ENCODE measurements around the gene NFIC.

The NFIC gene

DNA sequence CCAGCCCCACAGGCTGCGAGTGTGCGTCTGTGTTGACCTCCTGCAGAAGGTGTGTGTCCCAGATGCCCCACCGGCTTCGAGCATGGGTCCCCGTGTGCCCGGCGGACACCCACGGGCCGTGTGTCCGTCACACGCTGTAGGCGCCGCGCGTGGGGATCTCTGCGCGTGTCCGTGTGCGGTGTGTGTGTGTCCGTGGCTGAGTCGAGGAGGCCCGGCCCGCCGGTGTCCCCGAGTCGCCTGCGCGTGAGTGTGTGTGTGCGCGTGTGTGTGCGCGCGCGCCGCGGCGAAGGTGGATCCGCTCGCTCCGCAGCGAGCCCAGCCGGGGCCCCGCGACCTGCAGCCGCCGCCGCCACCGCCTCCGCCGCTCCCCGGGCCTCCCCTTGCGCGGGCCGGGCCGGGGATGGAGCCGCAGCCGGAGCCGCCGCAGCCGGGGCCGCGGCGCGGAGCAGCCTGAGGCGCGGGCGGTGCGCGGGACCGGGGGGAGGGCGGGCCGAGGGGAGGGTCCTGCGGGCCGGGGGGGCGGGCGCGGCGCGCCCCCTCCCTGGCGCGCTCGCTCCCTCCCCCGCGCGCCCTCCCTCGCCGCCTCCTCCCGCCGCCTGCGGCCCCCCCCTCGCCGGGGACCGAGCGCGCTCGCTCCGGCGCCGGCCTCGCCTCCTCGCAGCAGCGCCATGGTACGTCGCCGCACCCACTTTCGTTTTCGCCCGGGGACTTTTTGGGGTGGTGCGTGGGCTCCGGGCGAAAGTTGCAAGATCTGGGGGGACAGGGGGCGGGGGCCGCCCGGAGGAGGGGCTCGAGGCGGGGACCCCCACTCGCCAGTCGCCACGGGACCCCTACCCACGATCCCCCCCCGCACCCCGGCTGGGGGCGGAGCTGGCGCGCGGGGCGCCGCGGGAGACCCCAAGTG is 7.1 kb upstream of the NFIC start:
- Histone ChIP-seq H3K9me3 (ENCODE audit: insufficient read depth, low read depth, low read length) (no peaks in the 10 kb centered on the region), H3F3A (ENCODE audit: low read depth) (peaks cover 8% of the 10 kb centered on the region), H3K4me1 (ENCODE audit: insufficient read depth, low read length, poor library complexity, severe bottlenecking) (peaks cover 36% of the 10 kb centered on the region), H3K79me2 (ENCODE audit: insufficient read depth, low read length) (peaks cover 50% of the 10 kb centered on the region), H3K4me2 (ENCODE audit: low read depth, low read length, poor library complexity, severe bottlenecking) (peak overlapping the region; percentile 83), H3K4me3 (ENCODE audit: low read length, poor library complexity, severe bottlenecking) (peak overlapping the region; percentile 89), H3K9ac (ENCODE audit: low read depth, low read length, poor library complexity, severe bottlenecking) (peak overlapping the region; percentile 90), H4K20me1 (ENCODE audit: insufficient read depth, low read length, poor library complexity, severe bottlenecking) (peaks cover 14% of the 10 kb centered on the region), H3K9me2 (replicated peaks; ENCODE audit: low read depth, low read length) (no peaks in the 10 kb centered on the region), H2AFZ (ENCODE audit: low read length) (peak overlapping the region; percentile 69), H3K36me3 (ENCODE audit: insufficient read depth, low read length) (no peaks in the 10 kb centered on the region), H3K27me3 (ENCODE audit: insufficient read depth, low read length, poor library complexity, severe bottlenecking) (no peaks in the 10 kb centered on the region)
- no peak for TF ChIP-seq EZH2phosphoT487 (IDR thresholded peaks at IDR 0.05; ENCODE audit: borderline replicate concordance)
- TF ChIP-seq, protein P1, sequence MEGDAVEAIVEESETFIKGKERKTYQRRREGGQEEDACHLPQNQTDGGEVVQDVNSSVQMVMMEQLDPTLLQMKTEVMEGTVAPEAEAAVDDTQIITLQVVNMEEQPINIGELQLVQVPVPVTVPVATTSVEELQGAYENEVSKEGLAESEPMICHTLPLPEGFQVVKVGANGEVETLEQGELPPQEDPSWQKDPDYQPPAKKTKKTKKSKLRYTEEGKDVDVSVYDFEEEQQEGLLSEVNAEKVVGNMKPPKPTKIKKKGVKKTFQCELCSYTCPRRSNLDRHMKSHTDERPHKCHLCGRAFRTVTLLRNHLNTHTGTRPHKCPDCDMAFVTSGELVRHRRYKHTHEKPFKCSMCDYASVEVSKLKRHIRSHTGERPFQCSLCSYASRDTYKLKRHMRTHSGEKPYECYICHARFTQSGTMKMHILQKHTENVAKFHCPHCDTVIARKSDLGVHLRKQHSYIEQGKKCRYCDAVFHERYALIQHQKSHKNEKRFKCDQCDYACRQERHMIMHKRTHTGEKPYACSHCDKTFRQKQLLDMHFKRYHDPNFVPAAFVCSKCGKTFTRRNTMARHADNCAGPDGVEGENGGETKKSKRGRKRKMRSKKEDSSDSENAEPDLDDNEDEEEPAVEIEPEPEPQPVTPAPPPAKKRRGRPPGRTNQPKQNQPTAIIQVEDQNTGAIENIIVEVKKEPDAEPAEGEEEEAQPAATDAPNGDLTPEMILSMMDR (conservative IDR thresholded peaks at IDR 0.05; ENCODE audit: low read length) = no peak

GRCh38 chr19:3359919-3360420 is 6.4 kb upstream of the NFIC start:
- Histone ChIP-seq H3K9ac (ENCODE audit: low read depth, low read length, poor library complexity, severe bottlenecking) (peak overlapping the region; percentile 90), H3K27me3 (ENCODE audit: insufficient read depth, low read length, poor library complexity, severe bottlenecking) (no peaks in the 10 kb centered on the region), H3K9me3 (ENCODE audit: insufficient read depth, low read depth, low read length) (no peaks in the 10 kb centered on the region), H3K79me2 (ENCODE audit: insufficient read depth, low read length) (peaks cover 57% of the 10 kb centered on the region), H3K4me2 (ENCODE audit: low read depth, low read length, poor library complexity, severe bottlenecking) (peak overlapping the region; percentile 89), H3F3A (ENCODE audit: low read depth) (peaks cover 6% of the 10 kb centered on the region; the same call in 1 of the 2 replicates), H3K4me3 (ENCODE audit: low read length, poor library complexity, severe bottlenecking) (peak overlapping the region; percentile 93), H3K4me1 (ENCODE audit: insufficient read depth, low read length, poor library complexity, severe bottlenecking) (peaks cover 38% of the 10 kb centered on the region), H3K36me3 (ENCODE audit: insufficient read depth, low read length) (no peaks in the 10 kb centered on the region), H4K20me1 (ENCODE audit: insufficient read depth, low read length, poor library complexity, severe bottlenecking) (peaks cover 17% of the 10 kb centered on the region), H3K9me2 (replicated peaks; ENCODE audit: low read depth, low read length) (no peaks in the 10 kb centered on the region), H2AFZ (ENCODE audit: low read length) (peak overlapping the region; percentile 69; the same call in 1 of the 2 replicates)
- TF ChIP-seq, protein P1 (conservative IDR thresholded peaks at IDR 0.05; ENCODE audit: low read length) = no peak
- no peak for TF ChIP-seq EZH2phosphoT487 (IDR thresholded peaks at IDR 0.05; ENCODE audit: borderline replicate concordance)

DNA sequence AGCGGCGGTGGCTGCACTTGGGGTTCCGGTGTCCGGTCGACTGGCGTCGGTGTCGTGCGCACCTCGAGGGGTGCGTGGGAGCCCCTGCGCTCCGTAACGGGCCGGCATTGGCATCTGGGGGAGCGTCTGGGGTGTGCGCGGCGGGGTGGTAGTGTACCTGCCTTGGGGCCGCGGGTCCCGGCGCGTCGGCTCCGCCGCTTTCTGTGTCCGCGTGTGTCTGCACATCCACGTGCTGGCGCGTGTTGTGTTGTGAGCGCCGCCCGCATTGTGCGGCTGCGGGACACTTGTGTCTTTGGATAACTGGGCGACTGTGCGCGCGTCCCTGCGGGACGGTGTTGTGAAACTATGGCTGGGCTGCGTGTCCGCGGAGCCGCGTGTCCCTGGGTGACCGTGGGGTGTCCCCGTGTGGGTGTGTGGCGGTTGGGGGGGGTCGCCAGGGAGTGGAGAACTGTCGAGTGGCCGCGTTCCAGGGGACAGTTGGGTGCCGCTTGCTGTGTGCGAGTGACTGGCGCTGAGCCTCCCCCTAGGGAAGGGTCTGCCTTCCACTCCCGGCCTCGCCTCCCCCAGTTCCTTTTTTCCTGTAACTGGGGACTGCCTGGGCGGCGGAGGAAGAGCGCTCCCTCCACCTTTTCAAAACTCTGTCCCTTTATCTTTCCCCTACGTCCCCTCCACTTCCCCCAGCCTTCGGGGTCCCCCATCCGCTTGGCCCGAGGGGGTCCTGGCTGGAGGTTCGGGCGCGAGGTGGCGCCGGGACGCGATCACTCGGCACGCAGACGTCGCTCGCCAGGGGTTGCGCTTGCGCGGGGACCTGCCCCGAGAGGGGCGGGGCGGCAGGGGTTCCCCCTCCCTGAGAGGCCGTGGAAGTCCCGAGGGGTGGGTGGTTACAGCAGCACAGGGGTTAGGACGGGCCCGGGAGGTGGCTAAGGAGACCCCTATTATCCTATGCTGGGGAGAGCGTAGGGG is 5.7 kb upstream of the NFIC start:
- H3K9me3 ChIP-seq (ENCODE audit: insufficient read depth, low read depth, low read length) = no peaks in the 10 kb centered on the region
- H3K9me2 ChIP-seq (replicated peaks; ENCODE audit: low read depth, low read length) = no peaks in the 10 kb centered on the region
- peak overlapping the region; percentile 69; the same call in 1 of the 2 replicates for H2AFZ ChIP-seq (ENCODE audit: low read length)
- no peak for TF ChIP-seq EZH2phosphoT487 (IDR thresholded peaks at IDR 0.05; ENCODE audit: borderline replicate concordance)
- TF ChIP-seq, protein P1 (conservative IDR thresholded peaks at IDR 0.05; ENCODE audit: low read length) = no peak
- H3K4me1 ChIP-seq (ENCODE audit: insufficient read depth, low read length, poor library complexity, severe bottlenecking) = peaks cover 45% of the 10 kb centered on the region
- H4K20me1 ChIP-seq (ENCODE audit: insufficient read depth, low read length, poor library complexity, severe bottlenecking) = peaks cover 17% of the 10 kb centered on the region
- peak overlapping the region; percentile 93 for H3K4me3 ChIP-seq (ENCODE audit: low read length, poor library complexity, severe bottlenecking)
- H3K27me3 ChIP-seq (ENCODE audit: insufficient read depth, low read length, poor library complexity, severe bottlenecking) = no peaks in the 10 kb centered on the region
- H3K4me2 ChIP-seq (ENCODE audit: low read depth, low read length, poor library complexity, severe bottlenecking) = peak overlapping the region; percentile 89
- peak overlapping the region; percentile 85 for H3K9ac ChIP-seq (ENCODE audit: low read depth, low read length, poor library complexity, severe bottlenecking)
- peaks cover 64% of the 10 kb centered on the region for H3K79me2 ChIP-seq (ENCODE audit: insufficient read depth, low read length)
- peaks cover 6% of the 10 kb centered on the region; the same call in 1 of the 2 replicates for H3F3A ChIP-seq (ENCODE audit: low read depth)
- H3K36me3 ChIP-seq (ENCODE audit: insufficient read depth, low read length) = no peaks in the 10 kb centered on the region

Measured in Loucy (cell line).